GM19193 (cell line): ENCODE measurements around the gene ABCC4.

Experiments
- POLR2A ChIP-seq: IDR thresholded peaks from 4 replicates; pipeline ENCODE4 v1.6.1; 2011; ENCODE audit not compliant: insufficient read depth, insufficient read length; ENCODE audit errors: extremely low read depth

The ABCC4 gene

GRCh38 chr13:95197548-95197947 is 103.7 kb downstream of the ABCC4 start:
- TF ChIP-seq POLR2A, result no peak

- no peak for TF ChIP-seq POLR2A
Measured at GRCh38 chr13:95195146-95195545, 106.1 kb downstream of the ABCC4 start.

GRCh38 chr13:95193509-95194230 is 107.6 kb downstream of the ABCC4 start:
- TF ChIP-seq POLR2A, result no peak

- TF ChIP-seq POLR2A, result no peak
Measured at GRCh38 chr13:95192998-95193397, 108.3 kb downstream of the ABCC4 start.

GRCh38 chr13:95191821-95192563 is 109.3 kb downstream of the ABCC4 start:
- TF ChIP-seq POLR2A, result no peak

- no peak for TF ChIP-seq POLR2A
Measured at GRCh38 chr13:95188128-95188527, 113.1 kb downstream of the ABCC4 start.

- no peak for TF ChIP-seq POLR2A
Measured at GRCh38 chr13:95185851-95186250, 115.4 kb downstream of the ABCC4 start.

- no peak for TF ChIP-seq POLR2A
Measured at GRCh38 chr13:95185311-95185710, 115.9 kb downstream of the ABCC4 start.

- no peak for TF ChIP-seq POLR2A
Measured at GRCh38 chr13:95184317-95184716, 116.9 kb downstream of the ABCC4 start.

- TF ChIP-seq POLR2A, result no peak
Measured at GRCh38 chr13:95182570-95183265, 118.5 kb downstream of the ABCC4 start.

- no peak for TF ChIP-seq POLR2A
Measured at GRCh38 chr13:95181586-95181985, 119.7 kb downstream of the ABCC4 start.

GRCh38 chr13:95180513-95181245 is 120.6 kb downstream of the ABCC4 start:
- no peak for TF ChIP-seq POLR2A

GRCh38 chr13:95176611-95177259 is 124.5 kb downstream of the ABCC4 start:
- no peak for TF ChIP-seq POLR2A

GRCh38 chr13:95174517-95174916 is 126.7 kb downstream of the ABCC4 start:
- TF ChIP-seq POLR2A, result no peak
